Ramos (cell line): ENCODE data around the gene MAPKAPK2.
"Not testable (repeated sequence)": the region's sequence is repeated elsewhere in the genome, so short reads cannot be mapped to it uniquely, and the experiment has no call there.

ENCODE experiments used
- in situ Hi-C: fragments of 300-500 bp; cut with MboI; formaldehyde crosslinking; loops from one replicate; pipeline ENCODE4 v1.14.3; 2022; ENCODE audit warnings: low sequenced_read_pairs; ENCODE audit not compliant: unreplicated experiment

Gene MAPKAPK2

DNA sequence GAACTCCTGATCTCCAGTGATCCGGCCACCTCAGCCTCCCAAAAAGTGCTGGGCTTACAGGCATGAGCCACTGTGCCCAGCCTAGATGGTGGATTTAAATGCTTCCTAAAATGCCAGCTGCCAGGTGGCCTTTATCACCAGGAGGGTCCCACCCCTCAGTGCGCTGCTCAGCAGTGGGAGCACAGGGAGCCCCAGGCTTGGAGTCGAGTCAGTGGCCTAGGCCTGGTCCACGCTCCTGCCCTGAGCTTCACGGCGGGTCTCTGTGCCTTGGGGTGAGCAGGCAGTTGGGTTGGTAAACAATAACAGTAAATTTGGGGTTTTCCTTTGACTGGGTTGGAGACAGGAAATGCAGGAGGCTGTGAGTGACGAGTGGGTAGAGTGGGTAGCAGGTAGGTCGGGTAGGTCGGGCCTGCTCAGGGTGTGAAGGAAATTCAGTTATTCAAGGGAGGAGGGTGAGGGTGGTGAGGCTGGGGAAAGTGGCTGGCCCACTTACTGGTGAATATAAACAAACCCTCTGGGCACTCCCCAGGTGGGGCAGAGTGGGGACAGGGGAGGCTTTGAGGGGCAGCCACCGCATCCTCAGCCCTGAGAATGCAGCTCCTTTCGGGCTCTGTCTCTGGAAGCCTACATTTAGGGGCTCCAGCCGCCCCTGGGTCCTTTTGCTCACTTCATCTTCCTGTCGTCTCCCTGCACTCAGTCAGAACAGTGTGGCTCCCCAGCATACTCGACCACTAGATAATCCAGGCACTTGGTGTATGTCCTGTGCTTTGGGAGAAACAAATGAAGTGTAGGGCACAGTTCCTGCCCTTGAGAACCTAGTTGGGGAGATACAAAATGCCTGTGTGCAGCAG, 52.4 kb downstream of the MAPKAPK2 start:
- in situ Hi-C loops = loop anchor here (5.0 kb wide), 1 partner anchor 75 kb away; no protein-coding TSS in a partner anchor

DNA sequence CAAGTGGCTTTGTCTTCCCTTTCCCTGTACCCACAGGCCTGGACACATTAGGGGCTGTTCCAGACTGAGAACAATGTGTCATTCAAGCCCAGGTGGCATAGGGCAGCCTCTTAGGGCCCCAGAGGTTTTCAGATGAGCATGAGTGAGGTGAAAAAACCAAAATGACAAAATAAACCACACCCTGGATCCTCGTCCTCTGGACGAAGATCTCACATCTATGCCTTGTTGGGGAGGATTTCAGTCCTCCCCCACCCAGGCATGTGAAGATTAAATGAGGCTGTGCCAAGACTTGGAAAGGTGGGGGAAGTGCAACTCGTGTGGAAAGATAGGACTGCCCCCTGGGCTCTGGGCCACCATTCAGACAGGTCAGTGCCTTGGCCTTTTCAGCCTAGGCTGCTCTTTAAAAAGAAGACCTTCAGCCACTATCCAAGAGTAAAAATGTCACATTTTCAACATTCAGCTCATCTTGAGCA, 53.1 kb downstream of the MAPKAPK2 start:
- in situ Hi-C loops = loop anchor here (5.0 kb wide), 1 partner anchor 75 kb away; no protein-coding TSS in a partner anchor

DNA sequence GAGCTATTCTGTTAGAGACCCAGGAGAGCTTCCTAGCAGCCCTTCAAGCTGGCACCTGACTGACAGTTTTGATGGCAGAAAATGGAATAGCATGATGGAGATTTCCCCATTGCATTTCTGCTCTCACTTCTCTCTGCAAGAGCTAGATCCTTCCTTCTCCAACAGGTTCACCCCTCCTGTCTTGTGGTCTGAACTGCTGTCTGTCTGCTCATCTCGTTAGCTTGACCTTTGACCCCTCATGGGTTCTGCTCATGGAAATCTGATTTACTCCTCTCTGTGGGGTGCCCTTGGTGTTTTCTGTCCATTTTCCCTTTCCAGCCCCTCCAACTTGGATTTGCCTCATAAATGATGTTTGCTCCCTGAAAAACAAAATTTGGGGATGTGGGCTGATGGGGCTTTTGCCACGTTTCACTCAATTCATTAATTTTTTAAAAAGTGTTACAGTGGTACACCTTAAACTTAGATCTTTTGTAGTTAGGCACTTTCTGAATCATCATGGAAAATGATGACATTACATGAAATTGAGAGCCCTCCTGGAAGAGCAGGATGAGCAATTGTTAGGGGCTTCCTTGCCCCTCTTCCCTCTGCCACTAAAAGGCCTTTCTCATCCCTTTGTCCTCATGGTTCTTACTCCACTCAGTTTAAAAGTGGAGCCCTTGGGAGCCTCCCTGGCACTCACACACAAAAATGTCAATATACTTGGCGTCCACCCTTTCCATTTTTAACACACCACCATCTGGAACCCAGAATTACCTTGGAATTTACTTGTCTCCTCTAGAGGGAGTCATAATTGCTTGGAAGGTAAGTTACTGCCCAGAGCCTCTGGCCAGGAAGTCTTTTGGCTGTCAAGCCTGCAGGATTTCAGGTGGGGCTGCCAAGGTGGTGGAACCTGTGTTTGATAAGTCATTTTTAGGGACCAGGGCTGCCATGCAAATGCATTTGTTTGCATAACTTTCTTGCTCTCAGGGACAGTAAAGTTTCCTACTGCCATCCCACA, 54.0 kb downstream of the MAPKAPK2 start:
- in situ Hi-C loops = loop anchor here (5.0 kb wide), 1 partner anchor 74 kb away; no protein-coding TSS in a partner anchor

DNA sequence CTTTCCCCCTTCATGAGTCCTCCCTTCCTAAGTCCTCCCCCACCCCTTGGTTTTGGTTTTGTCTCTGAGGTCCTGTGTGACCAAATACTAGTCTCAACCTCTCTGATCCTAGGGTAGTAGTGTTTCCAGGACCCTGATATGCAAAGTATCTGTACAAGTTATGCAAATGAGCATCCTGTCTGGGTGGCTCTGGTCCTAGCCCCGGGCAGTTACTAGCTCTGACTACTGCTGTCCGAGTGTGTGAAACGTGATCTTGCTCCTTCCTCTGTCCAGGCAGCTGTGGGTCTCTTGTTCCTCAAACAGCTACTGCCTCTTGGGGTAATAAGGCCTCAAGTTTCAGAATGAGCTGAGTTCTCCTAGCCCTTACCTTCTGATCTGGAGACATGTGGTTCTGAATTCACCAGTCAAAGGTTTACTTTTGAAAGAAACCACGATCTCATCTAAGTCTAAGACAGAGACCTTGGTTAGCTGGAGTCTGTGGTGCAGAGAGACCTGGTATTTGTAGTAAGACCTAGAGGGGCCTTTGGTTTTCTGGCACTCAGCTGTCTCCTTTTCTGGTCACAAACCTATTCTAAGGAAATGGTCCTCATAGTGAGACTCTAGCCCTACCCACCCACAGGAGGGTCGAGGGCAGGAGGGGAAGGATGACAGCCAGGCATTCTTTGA, 54.8 kb downstream of the MAPKAPK2 start:
- in situ Hi-C loops = loop anchor here (5.0 kb wide), 1 partner anchor 73 kb away; no protein-coding TSS in a partner anchor

DNA sequence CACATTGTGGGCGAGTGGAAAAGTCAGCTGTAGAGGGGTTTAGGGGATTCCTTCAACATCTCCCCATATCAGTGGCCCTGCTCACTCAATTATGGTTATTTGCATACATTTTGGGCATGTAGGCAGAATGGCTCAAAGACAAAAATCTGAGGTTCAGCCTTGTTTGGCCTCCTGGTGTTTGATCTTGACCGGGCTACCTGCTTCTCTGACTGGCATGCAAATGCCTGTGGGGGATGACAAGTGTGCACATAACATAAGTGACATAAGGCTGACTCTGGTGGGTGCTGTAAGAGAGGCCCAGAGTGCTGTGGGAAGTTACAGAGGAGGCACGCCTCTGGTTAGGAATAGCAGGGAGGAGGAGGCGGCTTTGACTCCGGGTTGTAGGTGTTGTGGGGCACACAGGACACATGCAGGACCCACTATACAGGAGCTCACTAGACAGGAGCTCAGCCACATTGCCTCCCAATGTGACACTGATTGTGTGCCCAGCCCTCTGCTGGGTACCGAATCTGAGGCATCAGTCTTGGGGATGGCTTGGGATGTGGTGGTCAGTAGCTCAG, 56.5 kb downstream of the MAPKAPK2 start:
- in situ Hi-C loops = no loop called here

DNA sequence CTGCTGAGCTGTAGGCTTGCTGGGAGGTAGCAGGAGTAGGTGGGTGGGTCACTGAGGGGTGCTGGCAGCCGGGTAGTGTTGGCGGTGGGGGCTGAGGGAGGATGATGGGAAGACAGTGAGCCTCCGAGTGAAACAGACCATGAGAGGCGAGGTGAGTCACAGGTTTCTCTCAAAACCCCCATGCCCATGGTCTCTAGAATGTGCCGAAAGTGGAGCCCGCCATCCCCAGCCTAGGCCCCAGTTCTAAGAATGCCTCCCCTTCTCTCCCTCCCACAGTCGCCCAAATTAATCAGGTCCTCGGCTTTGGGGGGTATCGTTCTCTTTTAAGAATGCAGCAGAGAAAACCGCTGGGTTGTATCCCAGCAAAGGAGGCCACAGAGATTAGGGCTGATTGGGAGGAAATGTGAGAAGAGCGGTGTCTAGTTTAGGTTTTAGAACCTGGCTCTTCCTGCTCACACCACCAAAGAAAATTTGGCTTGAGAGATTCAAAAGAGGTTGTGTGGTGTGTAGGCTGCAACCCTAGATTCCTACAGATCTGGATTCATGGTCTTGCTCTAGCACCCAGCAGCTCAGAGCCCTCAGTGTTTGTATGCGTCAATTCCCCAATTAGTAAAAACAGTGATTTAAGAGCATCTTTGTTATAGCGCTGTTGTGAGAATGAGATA, 58.1 kb downstream of the MAPKAPK2 start:
- in situ Hi-C loops = no loop called here

DNA sequence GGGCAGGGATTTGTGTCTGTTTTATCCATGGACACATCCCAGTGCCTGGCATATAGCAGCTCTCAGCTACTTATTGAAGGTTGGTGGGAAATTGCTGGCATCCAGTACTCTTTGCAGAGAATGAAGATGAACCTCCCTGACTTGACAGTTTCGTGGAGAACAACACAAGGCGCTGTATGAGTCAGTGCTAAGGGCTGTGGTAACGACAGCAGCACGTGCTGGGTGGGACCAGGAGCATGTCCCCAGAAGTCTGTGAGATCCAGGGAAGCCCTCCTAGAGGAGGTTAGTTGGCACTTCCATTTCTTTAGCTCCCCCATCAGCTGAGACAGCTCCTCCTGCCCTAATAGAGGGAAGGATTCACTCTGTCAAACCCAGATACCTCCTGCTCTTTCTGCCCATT, 60.0 kb downstream of the MAPKAPK2 start:
- in situ Hi-C loops = no loop called here

DNA sequence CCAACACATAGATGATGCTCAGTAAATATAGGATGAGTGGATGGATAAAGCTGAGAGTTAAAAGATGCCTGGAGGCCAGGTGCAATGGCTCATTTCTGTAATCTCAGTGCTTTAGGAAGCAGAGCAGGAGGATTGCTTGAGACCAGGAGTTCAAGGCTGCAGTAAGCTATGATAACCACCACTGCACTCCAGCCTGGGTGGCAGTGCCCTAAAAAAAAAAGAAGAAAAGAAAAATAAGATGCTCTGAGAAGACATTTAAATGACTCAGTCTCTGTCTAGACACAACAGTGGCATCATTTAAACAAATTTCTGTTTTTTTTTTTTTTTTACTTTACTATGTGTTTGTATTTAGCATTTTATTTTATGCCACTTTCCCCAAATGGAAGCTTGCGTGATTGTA, 60.6 kb downstream of the MAPKAPK2 start:
- in situ Hi-C loops = no loop called here

DNA sequence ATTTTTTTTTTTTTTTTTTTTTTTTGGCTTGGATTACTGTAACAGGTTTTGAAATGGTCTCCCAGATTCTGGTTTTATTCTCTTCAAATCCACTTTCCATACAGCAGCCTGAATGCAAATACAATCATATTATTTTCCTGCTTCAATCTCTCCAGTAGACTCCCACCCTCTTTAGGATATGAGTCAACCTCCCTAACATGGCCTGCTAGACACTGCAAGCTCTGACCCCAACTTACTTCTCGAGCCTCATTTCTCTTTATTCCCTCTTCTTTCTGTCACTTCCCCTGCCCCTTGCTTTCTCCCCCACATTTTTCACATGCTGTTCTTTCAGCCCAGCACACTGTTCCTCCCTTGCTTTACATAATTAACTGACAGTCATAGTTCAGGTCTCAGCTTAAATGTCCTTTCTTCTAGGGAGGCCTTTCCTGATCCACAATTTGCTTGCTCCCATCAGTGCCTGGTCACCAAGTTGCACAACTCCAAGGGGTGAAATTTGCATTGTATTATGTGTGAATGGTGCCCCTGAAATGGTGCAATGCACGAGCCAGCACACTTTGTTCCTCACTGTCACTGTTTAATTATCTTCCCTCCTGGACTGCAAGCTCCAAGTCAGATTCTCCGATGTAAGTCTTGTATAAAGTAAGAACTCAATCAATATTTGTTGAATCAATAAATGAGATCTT, 63.8 kb downstream of the MAPKAPK2 start:
- in situ Hi-C loops = no loop called here

DNA sequence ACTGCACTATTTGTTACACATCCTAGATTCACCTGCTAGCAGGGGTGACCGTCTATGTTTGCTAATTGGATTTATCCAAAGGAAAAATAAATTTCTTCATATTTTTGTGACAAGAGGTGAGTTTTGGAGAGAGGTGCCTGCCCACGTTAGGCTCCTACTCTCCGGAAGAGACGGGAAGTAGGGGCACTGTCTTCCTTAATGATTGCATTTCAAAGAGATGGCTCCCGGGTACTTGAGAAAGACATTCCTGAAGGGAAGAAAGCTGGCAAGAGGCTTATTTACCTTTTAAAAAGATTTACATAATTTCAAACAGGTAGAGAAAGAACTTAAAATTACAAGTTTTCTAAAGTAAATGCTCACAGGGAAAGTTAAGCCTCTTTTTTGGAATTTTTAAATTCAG, 67.2 kb downstream of the MAPKAPK2 start:
- in situ Hi-C loops = no loop called here

DNA sequence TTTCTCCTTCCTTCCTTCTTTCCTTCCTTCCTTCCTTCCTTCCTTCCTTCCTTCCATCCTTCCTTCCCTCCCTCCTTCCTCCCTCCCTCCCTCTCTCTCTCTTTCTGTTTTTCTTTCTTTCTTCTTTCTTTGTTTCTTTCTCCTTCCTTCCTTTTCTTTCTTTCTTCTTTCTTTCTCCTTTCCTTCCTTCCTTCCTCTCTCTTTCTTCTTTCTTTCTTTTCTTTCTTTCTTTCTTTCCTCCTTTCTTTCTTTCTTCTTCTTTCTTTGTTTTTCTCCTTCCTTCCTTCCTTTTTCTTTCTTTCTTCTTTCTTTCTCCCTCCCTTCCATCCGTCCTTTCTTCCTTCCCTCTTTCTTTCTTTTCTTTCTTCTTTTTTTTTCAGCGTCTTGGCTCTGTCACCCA, 67.8 kb downstream of the MAPKAPK2 start:
- in situ Hi-C loops = no loop called here

DNA sequence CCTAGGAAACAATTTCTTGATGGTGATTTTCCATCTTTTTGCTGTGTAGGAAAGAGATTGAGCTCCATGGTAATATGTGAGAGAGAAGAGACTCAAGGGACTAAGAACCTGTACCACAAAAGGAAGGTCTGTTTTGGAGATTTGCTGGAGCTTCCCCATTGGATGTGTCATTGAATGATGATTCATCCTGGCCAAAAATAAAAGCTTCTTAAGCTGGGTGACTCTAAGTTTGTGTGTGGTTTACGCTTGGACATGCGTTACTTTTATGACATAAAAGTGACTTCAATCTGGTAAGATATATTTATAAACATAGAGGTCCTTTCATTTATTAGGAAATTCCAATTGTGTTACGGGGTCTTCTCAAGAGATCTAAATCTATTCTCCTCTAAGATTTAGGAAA, 68.4 kb downstream of the MAPKAPK2 start:
- in situ Hi-C loops = no loop called here

DNA sequence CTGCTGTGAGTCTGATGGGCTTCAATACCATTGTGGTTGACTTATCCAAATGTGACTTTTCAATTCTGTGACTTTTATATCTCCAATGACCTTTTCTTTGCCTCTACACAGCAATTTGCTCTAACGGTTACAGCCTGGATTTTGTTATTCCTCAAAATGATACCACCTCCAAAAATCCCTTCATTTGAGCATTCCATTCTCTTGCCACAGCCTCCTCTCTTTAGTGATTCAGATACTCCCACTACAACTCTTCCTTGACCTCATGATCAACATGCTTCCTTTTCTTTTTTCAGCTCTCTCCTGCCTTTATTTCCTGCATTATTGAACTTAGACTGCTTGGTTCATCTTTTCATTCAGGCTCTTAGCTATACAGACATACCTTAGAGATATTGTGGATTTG, 69.3 kb downstream of the MAPKAPK2 start:
- in situ Hi-C loops = no loop called here

DNA sequence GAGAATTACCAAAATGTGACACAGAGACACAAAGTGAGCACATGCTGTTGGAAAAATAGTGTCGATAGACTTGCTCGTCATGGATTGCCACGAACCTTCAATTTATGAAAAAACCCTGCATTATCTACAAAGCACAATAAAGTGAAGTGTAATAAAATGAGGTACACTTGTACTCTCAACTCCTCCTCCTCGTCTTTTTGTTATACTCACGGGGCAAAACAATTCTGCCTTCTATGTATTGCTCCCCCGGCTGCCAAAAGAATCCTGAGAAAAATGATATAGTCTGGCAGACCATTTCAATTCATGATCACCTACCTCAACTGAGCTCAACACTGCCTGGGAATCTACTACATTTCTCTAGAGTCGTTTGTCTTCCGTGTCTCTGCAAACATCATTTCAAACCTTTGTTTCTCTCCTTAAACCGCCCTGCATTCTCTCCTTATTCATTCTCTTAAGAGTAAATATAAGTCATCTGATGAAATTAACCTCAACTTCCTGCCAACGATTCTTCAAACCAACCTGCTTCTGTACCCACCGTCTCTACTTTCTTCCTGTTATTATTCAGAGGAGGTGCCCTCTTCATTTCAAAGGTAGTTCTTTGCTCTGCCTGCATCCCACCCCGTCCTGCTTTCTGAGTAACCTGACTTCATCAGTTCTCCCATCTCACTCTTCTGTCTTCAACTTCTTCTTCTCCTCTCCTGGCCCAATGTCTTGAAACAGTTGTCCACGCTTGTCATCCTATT, 73.0 kb downstream of the MAPKAPK2 start:
- in situ Hi-C loops = no loop called here

DNA sequence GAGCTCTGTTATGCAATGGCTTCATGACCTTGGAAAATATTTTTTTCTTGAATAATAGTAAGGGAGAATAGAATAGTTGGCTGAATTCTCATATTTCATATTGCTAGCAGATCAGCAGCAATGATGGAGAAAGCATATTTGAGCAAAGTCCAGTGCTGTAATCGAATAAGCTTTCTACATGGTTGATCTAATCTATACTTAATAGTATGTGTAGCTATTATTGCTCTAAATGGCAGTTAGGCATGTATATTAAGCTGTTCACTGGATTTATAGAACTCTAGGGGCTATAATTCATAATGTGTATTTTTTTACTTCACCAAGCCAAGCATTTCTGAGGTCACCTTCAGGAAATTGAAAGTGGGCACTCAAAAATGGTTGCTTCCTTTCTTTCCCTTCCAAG, 75.9 kb downstream of the MAPKAPK2 start:
- in situ Hi-C loops = no loop called here

DNA sequence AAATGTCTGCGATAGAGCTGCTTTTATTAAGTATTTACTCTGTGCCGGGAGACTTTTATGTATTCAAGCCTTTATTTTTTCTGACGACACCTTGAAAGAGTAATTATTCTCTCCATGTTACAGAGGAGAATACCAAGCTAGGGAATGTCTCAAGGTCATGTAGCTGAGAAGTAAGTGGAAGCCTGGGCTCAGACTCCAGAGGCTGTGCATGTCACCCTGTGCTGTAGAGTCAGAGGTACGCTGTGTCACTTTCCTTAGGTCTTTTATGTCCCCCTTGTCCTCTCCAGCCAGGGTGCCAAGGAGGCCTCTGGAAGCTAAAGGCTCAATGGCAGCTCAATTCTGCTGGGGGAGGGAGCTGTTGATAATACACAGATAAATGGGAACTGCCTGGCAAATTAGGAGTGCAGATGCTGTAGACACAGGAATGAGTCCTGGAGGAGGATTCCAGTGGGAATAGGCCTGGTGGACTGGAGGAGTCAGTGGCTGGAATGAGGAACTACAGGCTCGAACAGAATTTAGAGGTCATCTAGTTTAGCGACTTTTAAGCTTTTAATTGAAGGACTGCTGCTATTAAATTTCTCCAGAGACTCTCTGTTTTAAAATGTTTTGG, 76.6 kb downstream of the MAPKAPK2 start:
- in situ Hi-C loops = no loop called here

DNA sequence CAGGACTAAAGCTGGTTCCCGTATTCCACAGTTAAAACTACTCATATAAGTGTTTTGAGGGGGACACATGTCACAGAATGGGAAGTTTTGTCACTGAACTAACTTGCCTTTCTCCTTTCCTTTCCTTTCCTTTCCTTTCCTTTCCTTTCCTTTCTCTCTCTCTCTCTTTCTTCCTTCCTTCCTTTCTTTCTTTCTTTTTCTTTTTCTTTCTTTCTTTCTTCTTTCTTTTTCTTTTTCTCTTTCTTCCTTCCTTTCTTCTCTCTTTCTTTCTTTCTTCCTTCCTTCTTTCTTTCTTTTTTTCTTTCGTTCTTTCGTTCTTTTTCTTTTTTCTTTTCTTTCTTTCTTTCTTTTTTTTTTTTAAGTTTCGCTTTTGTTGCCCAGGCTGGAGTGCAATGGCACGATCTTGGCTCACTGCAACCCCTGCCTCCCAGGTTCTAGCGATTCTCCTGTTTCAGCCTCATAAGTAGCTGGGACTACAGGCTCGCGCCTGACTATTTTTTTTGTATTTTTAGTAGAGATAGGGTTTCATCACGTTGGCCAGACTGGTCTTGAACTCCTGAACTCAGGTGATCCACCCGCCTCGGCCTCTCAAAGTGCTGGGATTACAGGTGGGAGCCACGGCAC, 78.1 kb downstream of the MAPKAPK2 start:
- in situ Hi-C loops = not testable (repeated sequence)
